K562 (cell line): ENCODE data around the gene ATP1A3. TPM values are rescaled to one million over a fixed set of nuclear protein-coding genes. Genes with fewer than 3 reads are reported as not detected.

Experiments used
- ARID3B ChIP-seq: fragments of 250-450 bp; sonication (Bioruptor Pico); IDR thresholded peaks from 2 replicates; pipeline ENCODE4 v1.4.0; 2020; ENCODE audit warnings: borderline replicate concordance
- CEBPZ ChIP-seq: fragments of 150-350 bp; IDR thresholded peaks from 2 replicates; pipeline ENCODE4 v1.6.1; 2014; ENCODE audit warnings: low read depth, mild to moderate bottlenecking, low read length, borderline replicate concordance
- EP300 ChIP-seq: IDR thresholded peaks from 2 replicates; pipeline ENCODE4 v1.6.1; 2012; ENCODE audit warnings: low read length, improper control_type of control experiment
- KAT8 ChIP-seq: fragments of 450-650 bp; IDR thresholded peaks from 2 replicates; pipeline ENCODE4 v1.6.1; 2016; ENCODE audit warnings: low read depth, mild to moderate bottlenecking
- MBD1 ChIP-seq: fragments of 250-450 bp; sonication (Bioruptor Pico); IDR thresholded peaks from 2 replicates; pipeline ENCODE4 v1.8.0; 2022; ENCODE audit warnings: inconsistent platforms
- NFXL1 ChIP-seq: fragments of 450-650 bp; formaldehyde crosslinking; IDR thresholded peaks from 2 replicates; pipeline ENCODE4 v1.4.0; 2021; ENCODE audit warnings: mild to moderate bottlenecking
- SP1 ChIP-seq: sonication (generic); formaldehyde crosslinking; IDR thresholded peaks from 2 replicates; pipeline ENCODE4 v1.8.1; 2022; ENCODE audit warnings: mild to moderate bottlenecking, missing genetic modification reagents
- SREBF1 ChIP-seq: fragments of 150-350 bp; IDR thresholded peaks from 2 replicates; pipeline ENCODE4 v1.6.1; 2014; ENCODE audit warnings: antibody characterized with exemption, low read depth, low read length, borderline replicate concordance
- TARDBP ChIP-seq: fragments of 450-650 bp; IDR thresholded peaks from 2 replicates; pipeline ENCODE4 v1.6.1; 2016
- TSHZ1 ChIP-seq: fragments of 250-450 bp; sonication (Bioruptor Pico); IDR thresholded peaks from 2 replicates; pipeline ENCODE4 v1.4.0; 2020; ENCODE audit warnings: mild to moderate bottlenecking, moderate library complexity
- ZC3H4 ChIP-seq: sonication (generic); formaldehyde crosslinking; IDR thresholded peaks from 2 replicates; pipeline ENCODE4 v1.9.0; 2021; ENCODE audit warnings: missing genetic modification reagents, borderline replicate concordance
- polyA plus RNA-seq, 8 experiments: library from polyadenylated mRNA; depleted of rRNA in 4 of 8; stranded (reverse) in 5 of 8; unstranded in 3 of 8; fragments of >200 nt; fragmentation: Nextera tagmentation in 2 of 8; fragmentation: Illumina TruSeq in 1 of 8; extraction: Ambion mirVana in 2 of 8; extraction: Trizol in 1 of 8; gene quantifications; 2 replicates each; pipeline versions ENCODE4 v1.2.1 to v1.2.3, GENCODE V29; 2011 to 2014; ENCODE audit warnings: inconsistent platforms in 1 of 8, missing spikeins in 1 of 8
- total RNA-seq, 7 experiments: library from RNA; depleted of rRNA in 6 of 7; stranded (reverse); fragments of >200 nt in 6 of 7; fragmentation: Illumina TruSeq in 2 of 7; extraction: Trizol in 2 of 7; gene quantifications; 2 replicates each; pipeline versions ENCODE4 v1.2.1 to v1.2.3, GENCODE V29; 2011 to 2021; ENCODE audit warnings: low replicate concordance in 1 of 7
- TF ChIP-seq, protein P1 (sequence below): fragments of 450-650 bp; formaldehyde crosslinking; IDR thresholded peaks from 2 replicates; pipeline ENCODE4 v1.4.0; 2020; ENCODE audit warnings: mild to moderate bottlenecking, moderate library complexity
- TF ChIP-seq, protein P2 (sequence below): sonication (generic); formaldehyde crosslinking; IDR thresholded peaks from 2 replicates; pipeline ENCODE4 v1.4.0; 2020; ENCODE audit warnings: mild to moderate bottlenecking, missing genetic modification reagents

The ATP1A3 gene
- total and polyA plus RNA-seq, 9 of the 15 experiments (the other 6 are each of a cell fraction or from before 2014, with no cell fraction given) = 0.03 to 1.0 (median 0.17) TPM; not detected in 3

GRCh38 chr19:41923045-41923788 is 70.8 kb downstream of the ATP1A3 start (continued):
- TF ChIP-seq CEBPZ = no peak
- TF ChIP-seq NFXL1 = no peak
- no peak for TF ChIP-seq MBD1 (CRISPR knock-in tag)
- no peak for TF ChIP-seq SREBF1
- TF ChIP-seq TSHZ1 = no peak
- no peak for TF ChIP-seq TARDBP
- TF ChIP-seq, protein P1, sequence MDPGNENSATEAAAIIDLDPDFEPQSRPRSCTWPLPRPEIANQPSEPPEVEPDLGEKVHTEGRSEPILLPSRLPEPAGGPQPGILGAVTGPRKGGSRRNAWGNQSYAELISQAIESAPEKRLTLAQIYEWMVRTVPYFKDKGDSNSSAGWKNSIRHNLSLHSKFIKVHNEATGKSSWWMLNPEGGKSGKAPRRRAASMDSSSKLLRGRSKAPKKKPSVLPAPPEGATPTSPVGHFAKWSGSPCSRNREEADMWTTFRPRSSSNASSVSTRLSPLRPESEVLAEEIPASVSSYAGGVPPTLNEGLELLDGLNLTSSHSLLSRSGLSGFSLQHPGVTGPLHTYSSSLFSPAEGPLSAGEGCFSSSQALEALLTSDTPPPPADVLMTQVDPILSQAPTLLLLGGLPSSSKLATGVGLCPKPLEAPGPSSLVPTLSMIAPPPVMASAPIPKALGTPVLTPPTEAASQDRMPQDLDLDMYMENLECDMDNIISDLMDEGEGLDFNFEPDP = no peak
- no peak for TF ChIP-seq KAT8
- TF ChIP-seq, protein P2, sequence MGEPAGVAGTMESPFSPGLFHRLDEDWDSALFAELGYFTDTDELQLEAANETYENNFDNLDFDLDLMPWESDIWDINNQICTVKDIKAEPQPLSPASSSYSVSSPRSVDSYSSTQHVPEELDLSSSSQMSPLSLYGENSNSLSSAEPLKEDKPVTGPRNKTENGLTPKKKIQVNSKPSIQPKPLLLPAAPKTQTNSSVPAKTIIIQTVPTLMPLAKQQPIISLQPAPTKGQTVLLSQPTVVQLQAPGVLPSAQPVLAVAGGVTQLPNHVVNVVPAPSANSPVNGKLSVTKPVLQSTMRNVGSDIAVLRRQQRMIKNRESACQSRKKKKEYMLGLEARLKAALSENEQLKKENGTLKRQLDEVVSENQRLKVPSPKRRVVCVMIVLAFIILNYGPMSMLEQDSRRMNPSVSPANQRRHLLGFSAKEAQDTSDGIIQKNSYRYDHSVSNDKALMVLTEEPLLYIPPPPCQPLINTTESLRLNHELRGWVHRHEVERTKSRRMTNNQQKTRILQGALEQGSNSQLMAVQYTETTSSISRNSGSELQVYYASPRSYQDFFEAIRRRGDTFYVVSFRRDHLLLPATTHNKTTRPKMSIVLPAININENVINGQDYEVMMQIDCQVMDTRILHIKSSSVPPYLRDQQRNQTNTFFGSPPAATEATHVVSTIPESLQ = no peak
- TF ChIP-seq SP1 (CRISPR knock-in tag) = no peak
- TF ChIP-seq ZC3H4 (CRISPR knock-in tag) = no peak
- TF ChIP-seq EP300 = no peak
- TF ChIP-seq ARID3B = no peak
